Fibroblast of pulmonary artery (primary cell): Measurements from ENCODE around the gene ACKR3.

Experiments used
- DNase-seq: peaks from one replicate; pipeline ENCODE4 v3.0.0-alpha.2; 2010; ENCODE audit warnings: low read depth
- H3K4me3 ChIP-seq: replicated peaks from 2 replicates; pipeline ENCODE4 v1.5.1; 2011; ENCODE audit warnings: low read depth, mild to moderate bottlenecking, control low read depth, low read length, moderate library complexity
- TF ChIP-seq, protein P1 (sequence below): IDR thresholded peaks from 2 replicates; pipeline ENCODE4 v1.5.1; 2011; ENCODE audit warnings: mild to moderate bottlenecking, control low read depth, low read length, inconsistent platforms; ENCODE audit errors: missing control alignments

The ACKR3 gene

DNA sequence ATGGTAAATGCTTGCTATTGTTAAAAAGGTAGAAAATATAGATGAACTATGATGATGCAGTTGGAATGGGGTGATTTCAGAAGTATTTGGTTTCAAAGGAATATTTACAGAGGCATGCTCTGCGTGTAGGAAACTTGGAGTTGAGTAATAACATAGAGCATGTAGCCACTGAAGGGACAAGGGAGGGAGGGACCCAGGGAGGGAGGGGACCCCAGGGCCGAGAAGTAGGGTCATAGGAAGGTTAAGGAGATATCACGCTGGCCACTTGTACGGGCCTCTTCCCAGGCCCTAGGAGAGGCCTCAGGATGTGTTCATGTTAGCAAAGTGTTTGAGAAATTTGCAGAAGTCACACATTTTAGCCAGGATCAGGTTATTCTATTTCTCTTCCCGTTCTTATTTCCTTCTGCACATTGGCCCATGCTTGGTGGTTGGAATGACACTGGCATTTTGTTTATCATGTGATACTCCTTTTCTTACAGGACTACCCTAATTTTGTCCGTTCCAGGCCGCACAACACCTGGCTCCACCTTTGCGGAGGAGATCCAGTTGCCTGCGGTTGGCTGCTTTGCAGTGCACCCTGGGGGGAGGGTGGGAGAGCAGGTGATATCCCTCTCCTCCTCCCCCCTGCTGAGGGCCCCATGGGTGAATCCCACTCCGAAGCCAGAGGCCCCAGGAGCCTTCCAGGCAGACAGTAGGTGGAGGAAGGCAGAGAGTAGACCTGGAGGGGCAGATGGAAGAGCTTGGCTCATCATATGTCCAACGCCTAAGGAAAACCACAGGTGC, 16.9 kb upstream of the ACKR3 start:
- no peak for DNase-seq
- no peak overlapping the region for H3K4me3 ChIP-seq
- TF ChIP-seq, protein P1, sequence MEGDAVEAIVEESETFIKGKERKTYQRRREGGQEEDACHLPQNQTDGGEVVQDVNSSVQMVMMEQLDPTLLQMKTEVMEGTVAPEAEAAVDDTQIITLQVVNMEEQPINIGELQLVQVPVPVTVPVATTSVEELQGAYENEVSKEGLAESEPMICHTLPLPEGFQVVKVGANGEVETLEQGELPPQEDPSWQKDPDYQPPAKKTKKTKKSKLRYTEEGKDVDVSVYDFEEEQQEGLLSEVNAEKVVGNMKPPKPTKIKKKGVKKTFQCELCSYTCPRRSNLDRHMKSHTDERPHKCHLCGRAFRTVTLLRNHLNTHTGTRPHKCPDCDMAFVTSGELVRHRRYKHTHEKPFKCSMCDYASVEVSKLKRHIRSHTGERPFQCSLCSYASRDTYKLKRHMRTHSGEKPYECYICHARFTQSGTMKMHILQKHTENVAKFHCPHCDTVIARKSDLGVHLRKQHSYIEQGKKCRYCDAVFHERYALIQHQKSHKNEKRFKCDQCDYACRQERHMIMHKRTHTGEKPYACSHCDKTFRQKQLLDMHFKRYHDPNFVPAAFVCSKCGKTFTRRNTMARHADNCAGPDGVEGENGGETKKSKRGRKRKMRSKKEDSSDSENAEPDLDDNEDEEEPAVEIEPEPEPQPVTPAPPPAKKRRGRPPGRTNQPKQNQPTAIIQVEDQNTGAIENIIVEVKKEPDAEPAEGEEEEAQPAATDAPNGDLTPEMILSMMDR, result no peak

DNA sequence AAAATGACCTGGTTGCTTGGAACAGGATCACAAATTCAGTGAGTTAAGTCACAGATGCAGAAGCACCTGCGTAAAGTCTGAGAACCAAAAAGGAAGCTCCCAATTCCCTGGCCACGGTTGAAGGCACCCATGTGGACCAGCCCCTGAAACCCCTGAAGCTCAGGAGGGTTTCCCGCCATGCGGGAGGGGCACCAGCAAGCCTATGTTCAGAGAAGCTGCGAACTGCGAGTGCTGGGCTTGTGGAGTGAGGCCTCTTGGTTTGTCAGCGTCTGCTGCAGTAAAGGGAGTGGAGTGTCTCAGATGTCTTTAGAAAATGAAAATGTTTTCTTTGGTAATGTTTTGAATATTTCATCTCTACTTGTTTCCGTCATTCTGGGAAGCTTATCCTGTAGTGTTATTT, 16.1 kb upstream of the ACKR3 start:
- no peak for DNase-seq
- TF ChIP-seq, protein P1, result no peak
- no peak overlapping the region for H3K4me3 ChIP-seq

DNA sequence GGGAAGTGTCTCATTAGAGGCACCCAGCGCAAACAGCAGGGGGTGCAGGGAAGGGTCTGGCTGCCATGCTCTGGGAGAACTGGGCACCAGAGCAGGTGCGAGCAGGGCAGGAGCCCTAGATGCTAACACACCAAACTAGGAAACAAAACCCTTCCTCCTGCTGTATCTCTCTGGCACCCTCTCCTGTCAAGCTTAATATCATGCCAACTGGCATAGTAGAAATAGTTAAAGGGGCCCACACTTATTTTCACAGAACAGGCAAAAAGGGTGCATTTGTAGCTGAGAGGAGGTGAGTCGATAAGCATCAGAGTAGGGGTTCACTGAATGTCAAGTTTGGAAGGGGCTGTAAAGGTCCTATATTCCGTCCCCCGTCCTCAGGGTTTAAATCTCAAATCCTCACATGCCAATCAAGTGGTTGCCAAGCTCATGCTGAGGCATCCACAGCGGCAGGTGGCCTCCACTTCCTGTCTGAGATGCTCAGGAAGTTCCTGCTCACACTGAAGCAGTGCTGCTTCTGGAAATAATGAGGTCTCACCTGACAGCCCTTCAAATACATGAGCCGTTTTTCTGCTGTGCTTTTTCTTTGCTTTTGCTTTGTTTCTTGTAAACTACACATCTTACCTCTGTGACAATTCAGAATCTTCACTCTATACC, 14.9 kb upstream of the ACKR3 start:
- TF ChIP-seq, protein P1, result no peak
- DNase-seq, result no peak
- no peak overlapping the region for H3K4me3 ChIP-seq

DNA sequence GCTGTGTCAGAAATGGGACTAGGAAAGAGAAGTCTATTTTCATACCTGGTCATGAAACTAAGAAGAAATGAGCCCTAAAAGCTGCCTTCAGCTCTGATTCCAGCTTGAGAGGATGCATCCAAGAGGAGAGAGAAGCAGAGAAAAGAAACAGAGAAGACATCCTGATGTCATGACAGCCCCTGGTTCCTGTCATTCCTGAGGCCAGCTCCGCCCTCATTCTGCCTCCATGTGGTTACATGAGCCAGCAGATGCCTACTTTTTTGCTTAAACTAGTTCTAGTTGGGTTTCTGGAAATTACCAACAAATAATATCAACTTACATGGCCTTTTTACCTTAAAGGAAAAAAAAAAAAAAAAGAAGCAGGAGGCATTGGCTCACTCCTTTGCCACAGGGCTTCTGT, 14.1 kb upstream of the ACKR3 start:
- TF ChIP-seq, protein P1, result no peak

DNA sequence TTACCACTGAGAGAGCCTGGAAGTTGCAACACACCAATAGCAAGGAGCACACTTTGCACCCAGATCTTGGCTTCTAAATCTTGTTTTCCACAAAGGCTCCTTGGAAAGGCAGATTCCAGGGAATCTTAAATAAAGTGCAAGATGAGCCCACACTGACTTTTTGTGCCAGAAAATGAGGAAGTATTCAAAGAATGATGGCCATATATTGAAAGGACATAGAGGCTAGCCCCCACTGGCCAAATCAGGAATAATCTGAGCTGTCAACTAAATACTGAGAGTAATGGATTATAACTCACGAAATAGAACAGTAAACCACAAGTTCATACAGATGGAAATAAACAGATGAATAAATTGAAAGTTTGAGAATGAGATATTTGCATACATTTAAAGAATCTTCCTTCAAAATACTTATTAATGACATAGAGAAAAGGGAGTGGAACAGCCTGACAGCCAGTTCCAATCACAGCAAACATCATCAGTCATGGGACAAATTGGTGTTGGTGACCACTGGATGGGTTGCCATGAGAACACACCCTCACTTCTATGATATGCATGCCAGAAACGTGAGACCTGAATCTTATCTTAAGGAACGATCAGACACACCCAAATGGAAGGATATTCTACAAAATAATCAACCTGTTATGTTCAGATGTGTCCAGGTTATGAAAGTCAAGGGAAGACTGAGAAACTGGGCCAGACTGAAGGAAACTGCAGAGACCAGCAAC, 12.2 kb upstream of the ACKR3 start:
- TF ChIP-seq, protein P1, result no peak
- H3K4me3 ChIP-seq, result no peak overlapping the region
- no peak for DNase-seq

More for the DNA sequence above, 14.1 kb upstream of the ACKR3 start:
- no peak overlapping the region for H3K4me3 ChIP-seq
- no peak for DNase-seq

DNA sequence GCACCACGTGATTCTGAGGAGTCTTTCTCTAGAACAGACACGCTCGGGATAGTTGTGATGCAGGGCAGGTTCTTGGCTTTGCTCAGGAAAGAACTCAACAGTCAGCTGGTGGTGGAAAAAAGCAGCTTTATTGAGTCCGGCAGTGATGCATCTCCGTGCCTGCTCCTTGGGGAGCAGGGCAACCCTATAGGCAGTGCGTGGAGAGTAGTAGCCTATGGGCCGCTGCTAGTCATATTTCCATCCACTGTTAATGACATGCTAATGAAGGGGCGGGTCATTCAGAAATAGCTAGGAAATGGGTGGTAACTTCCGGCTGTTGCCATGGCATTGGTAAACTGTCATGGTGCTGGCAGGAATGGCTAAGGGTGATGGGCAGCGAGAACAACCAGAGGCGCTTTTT, 11.6 kb upstream of the ACKR3 start:
- DNase-seq, result no peak
- H3K4me3 ChIP-seq, result no peak overlapping the region
- TF ChIP-seq, protein P1, result no peak
